Measurements from ENCODE around the gene KCNJ10. TPM values are rescaled to one million over a fixed set of nuclear protein-coding genes. Genes with fewer than 3 reads are reported as not detected.

The KCNJ10 gene
- total RNA-seq, 1 donor from 2014 or later: not detected

- Mint-ChIP-seq H3K4me3 (ENCODE audit: unreplicated experiment) (peak overlapping the region; percentile 82), H3K27ac (ENCODE audit: unreplicated experiment) (no peak overlapping the region), H3K36me3 (ENCODE audit: unreplicated experiment) (no peaks in the 10 kb centered on the region), H3K9me3 (ENCODE audit: unreplicated experiment) (peaks cover 8% of the 10 kb centered on the region), H3K27me3 (ENCODE audit: unreplicated experiment) (peaks cover 13% of the 10 kb centered on the region), H3K4me1 (ENCODE audit: low read depth, unreplicated experiment) (peaks cover 16% of the 10 kb centered on the region)
- no peak for TF ChIP-seq CTCF (IDR thresholded peaks at IDR 0.05; ENCODE audit: partially characterized antibody, unreplicated experiment)
- DNase-seq: no peak
These were observed 14.9 kb upstream of the KCNJ10 start for GRCh38 chr1:160084771-160085321.

GRCh38 chr1:160083968-160084770 is 14.2 kb upstream of the KCNJ10 start:
- H3K4me1 Mint-ChIP-seq (ENCODE audit: low read depth, unreplicated experiment): peaks cover 16% of the 10 kb centered on the region
- DNase-seq: peak; percentile 63
- H3K27me3 Mint-ChIP-seq (ENCODE audit: unreplicated experiment): peaks cover 13% of the 10 kb centered on the region
- no peak overlapping the region for H3K27ac Mint-ChIP-seq (ENCODE audit: unreplicated experiment)
- H3K4me3 Mint-ChIP-seq (ENCODE audit: unreplicated experiment): peak overlapping the region; percentile 82
- peaks cover 8% of the 10 kb centered on the region for H3K9me3 Mint-ChIP-seq (ENCODE audit: unreplicated experiment)
- H3K36me3 Mint-ChIP-seq (ENCODE audit: unreplicated experiment): no peaks in the 10 kb centered on the region
- peak; percentile 34 for TF ChIP-seq CTCF (IDR thresholded peaks at IDR 0.05; ENCODE audit: partially characterized antibody, unreplicated experiment)

- Mint-ChIP-seq H3K36me3 (ENCODE audit: unreplicated experiment) (no peaks in the 10 kb centered on the region), H3K9me3 (ENCODE audit: unreplicated experiment) (peaks cover 6% of the 10 kb centered on the region), H3K4me1 (ENCODE audit: low read depth, unreplicated experiment) (peaks cover 16% of the 10 kb centered on the region), H3K4me3 (ENCODE audit: unreplicated experiment) (peak overlapping the region; percentile 71), H3K27me3 (ENCODE audit: unreplicated experiment) (peaks cover 14% of the 10 kb centered on the region), H3K27ac (ENCODE audit: unreplicated experiment) (no peak overlapping the region)
- DNase-seq: no peak
- TF ChIP-seq CTCF (IDR thresholded peaks at IDR 0.05; ENCODE audit: partially characterized antibody, unreplicated experiment): no peak
These were observed 13.0 kb upstream of the KCNJ10 start for GRCh38 chr1:160082926-160083325.

GRCh38 chr1:160082487-160082886 is 12.5 kb upstream of the KCNJ10 start:
- Mint-ChIP-seq H3K9me3 (ENCODE audit: unreplicated experiment) (peaks cover 6% of the 10 kb centered on the region), H3K27ac (ENCODE audit: unreplicated experiment) (no peak overlapping the region), H3K4me1 (ENCODE audit: low read depth, unreplicated experiment) (peaks cover 16% of the 10 kb centered on the region), H3K27me3 (ENCODE audit: unreplicated experiment) (peaks cover 14% of the 10 kb centered on the region), H3K4me3 (ENCODE audit: unreplicated experiment) (peak overlapping the region; percentile 77), H3K36me3 (ENCODE audit: unreplicated experiment) (no peaks in the 10 kb centered on the region)
- no peak for TF ChIP-seq CTCF (IDR thresholded peaks at IDR 0.05; ENCODE audit: partially characterized antibody, unreplicated experiment)
- no peak for DNase-seq
